HepG2 (cell line): ENCODE results near the gene C1QL4. TPM values are rescaled to one million over a fixed set of nuclear protein-coding genes. Genes with fewer than 3 reads are reported as not detected.

Experiments used
- CCAR2 ChIP-seq: fragments of 200-400 bp; formaldehyde crosslinking; optimal IDR thresholded peaks from 2 replicates; pipeline ENCODE3; 2018; ENCODE audit warnings: low read depth, mild to moderate bottlenecking, low read length, moderate library complexity
- CCDC6 ChIP-seq: sonication (generic); formaldehyde crosslinking; IDR thresholded peaks from 2 replicates; pipeline ENCODE4 v1.8.1; 2022; ENCODE audit warnings: mild to moderate bottlenecking, missing genetic modification reagents, moderate library complexity
- CHD2 ChIP-seq: IDR thresholded peaks from 2 replicates; pipeline ENCODE4 v1.6.1; 2011; ENCODE audit warnings: low read depth, low read length, improper control_type of control experiment
- CREB1 ChIP-seq, 2 experiments: fragments of 450-650 bp in 1 of 2; IDR thresholded peaks; 2 replicates each; pipeline ENCODE4 v1.6.1; 2016 to 2017; ENCODE audit warnings: control low read depth in 1 of 2, mild to moderate bottlenecking in 1 of 2, missing compliant biosample characterization in 1 of 2, missing genetic modification characterization in 1 of 2
- EHMT2 ChIP-seq: fragments of 200-600 bp; sonication (generic); IDR thresholded peaks from 2 replicates; pipeline ENCODE4 v1.7.0; 2017; ENCODE audit warnings: antibody characterized with exemption, low read depth, low read length, borderline replicate concordance
- FOSL1 ChIP-seq: sonication (generic); formaldehyde crosslinking; IDR thresholded peaks from 2 replicates; pipeline ENCODE4 v1.9.0; 2021; ENCODE audit warnings: missing genetic modification reagents, borderline replicate concordance
- JDP2 ChIP-seq: sonication (generic); formaldehyde crosslinking; IDR thresholded peaks from 2 replicates; pipeline ENCODE4 v1.8.1; 2022; ENCODE audit warnings: missing genetic modification reagents, borderline replicate concordance
- MIER2 ChIP-seq: IDR thresholded peaks from 2 replicates; pipeline ENCODE4 v1.6.1; 2016; ENCODE audit warnings: missing biosample characterization, missing genetic modification reagents
- MIER3 ChIP-seq: IDR thresholded peaks from 2 replicates; pipeline ENCODE4 v1.6.1; 2016; ENCODE audit warnings: missing compliant biosample characterization, borderline replicate concordance
- MLX ChIP-seq: IDR thresholded peaks from 2 replicates; pipeline ENCODE4 v1.6.1; 2016
- MXD3 ChIP-seq: IDR thresholded peaks from 2 replicates; pipeline ENCODE4 v1.6.1; 2016; ENCODE audit warnings: mild to moderate bottlenecking, missing biosample characterization, missing genetic modification reagents
- MXI1 ChIP-seq: IDR thresholded peaks from 3 replicates; pipeline ENCODE4 v1.6.1; 2012; ENCODE audit warnings: low read depth, low read length, inconsistent platforms, borderline replicate concordance
- NBN ChIP-seq: fragments of 450-650 bp; conservative IDR thresholded peaks from 2 replicates; pipeline ENCODE4 v1.6.1; 2017
- NFAT5 ChIP-seq: sonication (generic); formaldehyde crosslinking; IDR thresholded peaks from 2 replicates; pipeline ENCODE4 v1.4.0; 2020; ENCODE audit warnings: missing genetic modification reagents
- TFAP4 ChIP-seq: sonication (generic); IDR thresholded peaks from 2 replicates; pipeline ENCODE4 v1.6.1; 2016; ENCODE audit warnings: low read depth, borderline replicate concordance
- THRA ChIP-seq: sonication (generic); formaldehyde crosslinking; IDR thresholded peaks from 2 replicates; pipeline ENCODE4 v1.4.0; 2020; ENCODE audit warnings: missing genetic modification reagents, borderline replicate concordance
- ZNF101 ChIP-seq: sonication (generic); formaldehyde crosslinking; IDR thresholded peaks from 2 replicates; pipeline ENCODE4 v1.4.0; 2020; ENCODE audit warnings: mild to moderate bottlenecking, low read depth, missing genetic modification reagents, borderline replicate concordance
- ZNF326 ChIP-seq: sonication (generic); formaldehyde crosslinking; IDR thresholded peaks from 2 replicates; pipeline ENCODE4 v1.4.0; 2020; ENCODE audit warnings: missing genetic modification reagents, borderline replicate concordance
- ZNF7 ChIP-seq: IDR thresholded peaks from 2 replicates; pipeline ENCODE4 v1.6.1; 2016; ENCODE audit warnings: missing biosample characterization, missing genetic modification reagents
- ZNF782 ChIP-seq: sonication (generic); formaldehyde crosslinking; IDR thresholded peaks from 2 replicates; pipeline ENCODE4 v1.4.0; 2020; ENCODE audit warnings: missing genetic modification reagents, mild to moderate bottlenecking, borderline replicate concordance
- ZSCAN25 ChIP-seq: sonication (generic); formaldehyde crosslinking; IDR thresholded peaks from 2 replicates; pipeline ENCODE4 v1.8.0; 2022; ENCODE audit warnings: mild to moderate bottlenecking, missing genetic modification reagents
- polyA plus RNA-seq, 8 experiments: library from polyadenylated mRNA; depleted of rRNA in 3 of 8; stranded (reverse) in 7 of 8; unstranded in 1 of 8; fragments of >200 nt; fragmentation: Illumina TruSeq in 4 of 8; extraction: Trizol in 4 of 8; gene quantifications; 2 replicates each; pipeline versions ENCODE4 v1.2.1 to v1.2.3, GENCODE V29; 2011 to 2016; ENCODE audit warnings: low read depth in 4 of 8, missing spikeins in 1 of 8, mixed read lengths in 1 of 8; ENCODE audit not compliant: insufficient read depth in 1 of 8
- total RNA-seq, 5 experiments: library from RNA; depleted of rRNA; stranded (reverse); fragments of >200 nt; fragmentation: Illumina TruSeq; extraction: Trizol; gene quantifications; 2 replicates each; pipeline ENCODE4 v1.2.3, GENCODE V29; 2016; ENCODE audit warnings: low read depth in 1 of 5

Gene C1QL4
- total and polyA plus RNA-seq, 2 of the 13 experiments (the other 11 are each of a cell fraction or from before 2014, with no cell fraction given), result 0.03 TPM; not detected in 1

GRCh38 chr12:49347311-49348193 lies 10.6 kb upstream of the C1QL4 start (continued):
- TF ChIP-seq NFAT5 (CRISPR knock-in tag) (peak; percentile 69; the same call in 1 of the 2 replicates), THRA (peak; percentile 82), JDP2 (CRISPR knock-in tag) (no peak), FOSL1 (no peak), ZNF101 (CRISPR knock-in tag) (no peak), ZNF326 (CRISPR knock-in tag) (no peak), ZSCAN25 (CRISPR knock-in tag) (peak; percentile 78), CREB1 (IDR thresholded peaks at IDR 0.05) (no peak), CREB1 (CRISPR knock-in tag; IDR thresholded peaks at IDR 0.05) (peak; percentile 56; the same call in 1 of the 2 replicates), MXD3 (CRISPR knock-in tag) (no peak), ZNF7 (CRISPR knock-in tag) (no peak), CCAR2 (peak; percentile 56), ZNF782 (CRISPR knock-in tag) (no peak; the same call in 1 of the 2 replicates), MIER2 (CRISPR knock-in tag) (no peak), NBN (no peak), EHMT2 (no peak), MLX (CRISPR knock-in tag) (0 out of 2 replicates have a peak, but pooled peaks have one; percentile 39), MXI1 (peak; percentile 77; the same call in 1 of the 3 replicates), CHD2 (no peak; the same call in 1 of the 2 replicates), MIER3 (CRISPR knock-in tag) (no peak; the same call in 1 of the 2 replicates), TFAP4 (peak; percentile 55; the same call in 1 of the 2 replicates), CCDC6 (peak; percentile 83)
